ENCODE results near the gene CRYL1. TPM values are rescaled to one million over a fixed set of nuclear protein-coding genes. Genes with fewer than 3 reads are reported as not detected.

Gene CRYL1
- total and polyA plus RNA-seq, 4 donors: 14.1 to 24.1 (median 22.1) TPM

DNA sequence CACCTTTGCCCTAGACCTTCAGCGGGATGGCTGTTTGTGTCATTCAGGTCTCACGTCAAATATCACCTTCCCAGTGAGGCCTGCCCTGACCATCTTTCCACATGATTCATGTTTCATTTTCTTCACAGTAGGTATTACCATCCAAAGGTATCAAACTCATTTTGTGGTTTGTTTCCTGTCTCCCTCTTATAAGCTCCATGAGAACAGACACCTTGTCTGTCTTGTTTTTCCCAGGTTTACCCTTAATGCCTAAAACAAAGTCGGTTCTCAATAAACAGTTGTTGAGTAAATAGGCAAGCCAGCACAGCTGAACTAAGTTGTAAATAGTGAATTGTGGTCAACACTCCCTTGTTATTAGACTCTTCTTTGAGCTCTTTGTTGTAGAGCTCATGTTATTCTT, 170.9 kb downstream of the CRYL1 start:
- Histone ChIP-seq H3K27me3 (ENCODE audit: control insufficient read depth in 3 of 3, insufficient read depth in 3 of 3, low read length in 2 of 3) (no peaks in the 10 kb centered on the region), H3K27ac (ENCODE audit: low read depth in 1 of 2, low read length in 1 of 2) (no peak overlapping the region), H3K36me3 (ENCODE audit: control insufficient read depth in 4 of 4, insufficient read depth in 4 of 4, low read length in 4 of 4) (no peaks in the 10 kb centered on the region), H3K4me3 (no peak overlapping the region), H3K9me3 (ENCODE audit: control insufficient read depth in 4 of 4, insufficient read depth in 3 of 4, low read length in 3 of 4) (no peaks in the 10 kb centered on the region), H3K9ac (ENCODE audit: insufficient read depth in 1 of 2, low read length in 2 of 2) (no peak overlapping the region), H3K4me1 (ENCODE audit: control insufficient read depth in 5 of 5, insufficient read depth in 5 of 5, low read length in 5 of 5) (peaks cover 0 to 5% (median 0%) of the 10 kb centered on the region in 5 donors)
- WGBS, 2 donors: 92 to 93% methylated on average over 3 of the region's 3 CpGs
- TF ChIP-seq, protein P1, sequence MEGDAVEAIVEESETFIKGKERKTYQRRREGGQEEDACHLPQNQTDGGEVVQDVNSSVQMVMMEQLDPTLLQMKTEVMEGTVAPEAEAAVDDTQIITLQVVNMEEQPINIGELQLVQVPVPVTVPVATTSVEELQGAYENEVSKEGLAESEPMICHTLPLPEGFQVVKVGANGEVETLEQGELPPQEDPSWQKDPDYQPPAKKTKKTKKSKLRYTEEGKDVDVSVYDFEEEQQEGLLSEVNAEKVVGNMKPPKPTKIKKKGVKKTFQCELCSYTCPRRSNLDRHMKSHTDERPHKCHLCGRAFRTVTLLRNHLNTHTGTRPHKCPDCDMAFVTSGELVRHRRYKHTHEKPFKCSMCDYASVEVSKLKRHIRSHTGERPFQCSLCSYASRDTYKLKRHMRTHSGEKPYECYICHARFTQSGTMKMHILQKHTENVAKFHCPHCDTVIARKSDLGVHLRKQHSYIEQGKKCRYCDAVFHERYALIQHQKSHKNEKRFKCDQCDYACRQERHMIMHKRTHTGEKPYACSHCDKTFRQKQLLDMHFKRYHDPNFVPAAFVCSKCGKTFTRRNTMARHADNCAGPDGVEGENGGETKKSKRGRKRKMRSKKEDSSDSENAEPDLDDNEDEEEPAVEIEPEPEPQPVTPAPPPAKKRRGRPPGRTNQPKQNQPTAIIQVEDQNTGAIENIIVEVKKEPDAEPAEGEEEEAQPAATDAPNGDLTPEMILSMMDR (IDR thresholded peaks at IDR 0.05; ENCODE audit: control extremely low read depth, extremely low read depth): no peak
- ATAC-seq (ENCODE audit: insufficient read depth, low FRiP score) (no peak), DNase-seq (no peak)

DNA sequence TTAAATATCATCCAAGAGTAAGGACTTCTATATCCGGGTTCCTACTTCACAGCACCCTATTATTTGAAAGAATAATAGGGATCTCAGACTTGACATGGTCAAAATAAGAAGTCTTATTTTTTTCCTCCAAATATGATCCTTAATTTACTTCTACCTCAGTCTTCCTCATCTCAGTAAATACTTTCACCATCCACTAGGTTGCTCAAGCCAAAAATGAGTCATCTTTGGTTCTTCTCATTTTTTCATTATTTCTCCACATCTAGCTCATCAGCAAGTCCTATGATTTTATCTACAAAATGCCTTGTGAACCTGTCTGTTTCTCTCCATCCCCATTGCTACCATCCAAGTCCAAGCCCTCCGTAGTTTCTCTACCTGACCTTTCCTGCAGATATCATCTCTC, 171.7 kb downstream of the CRYL1 start:
- Histone ChIP-seq H3K36me3 (ENCODE audit: control insufficient read depth in 4 of 4, insufficient read depth in 4 of 4, low read length in 4 of 4) (no peaks in the 10 kb centered on the region), H3K27me3 (ENCODE audit: control insufficient read depth in 3 of 3, insufficient read depth in 3 of 3, low read length in 2 of 3) (no peaks in the 10 kb centered on the region), H3K9me3 (ENCODE audit: control insufficient read depth in 4 of 4, insufficient read depth in 3 of 4, low read length in 3 of 4) (peaks cover 0 to 1% (median 0%) of the 10 kb centered on the region in 4 donors), H3K4me3 (no peak overlapping the region), H3K4me1 (ENCODE audit: control insufficient read depth in 5 of 5, insufficient read depth in 5 of 5, low read length in 5 of 5) (peaks cover 0 to 12% (median 0%) of the 10 kb centered on the region in 5 donors), H3K27ac (ENCODE audit: low read depth in 1 of 2, low read length in 1 of 2) (no peak overlapping the region), H3K9ac (ENCODE audit: insufficient read depth in 1 of 2, low read length in 2 of 2) (no peak overlapping the region)
- no peak for DNase-seq
- 91% methylated on average over 2 of the region's 2 CpGs for WGBS, 2 donors
- no peak for ATAC-seq (ENCODE audit: insufficient read depth, low FRiP score)
- TF ChIP-seq, protein P1 (IDR thresholded peaks at IDR 0.05; ENCODE audit: control extremely low read depth, extremely low read depth): no peak

Small RNAs within 50 kb of the gene (small RNA-seq; reads per million reads assigned to genes)
- not detected for gene MIR4499 (ENCODE audit: low replicate concordance)

Other genes with a start within 250 kb of the CRYL1 start
- 10 to 100 TPM; 18.2 to 59.0 TPM for gene IFT88, start 41.3 kb upstream of the CRYL1 start, total RNA-seq
- 10 to 100 TPM in 1 of 2 donors, 1 to 10 TPM in 1; 8.7 to 11.1 TPM for gene IFT88, start 41.3 kb upstream of the CRYL1 start, polyA plus RNA-seq
- 1 to 10 TPM in 1 of 2 donors, under 1 TPM in 1; 1.00 to 1.5 TPM for gene IL17D, start 177.8 kb upstream of the CRYL1 start, total RNA-seq
- under 1 TPM; 0.65 to 0.94 TPM for gene IL17D, start 177.8 kb upstream of the CRYL1 start, polyA plus RNA-seq
- gene EEF1AKMT1, start 248.1 kb upstream of the CRYL1 start, total RNA-seq: 10 to 100 TPM; 11.1 to 11.9 TPM
- gene EEF1AKMT1, start 248.1 kb upstream of the CRYL1 start, polyA plus RNA-seq: 10 to 100 TPM in 1 of 2 donors, 1 to 10 TPM in 1; 6.7 to 14.7 TPM